Measurements from ENCODE around the gene MBNL1. TPM values are rescaled to one million over a fixed set of nuclear protein-coding genes. Genes with fewer than 3 reads are reported as not detected.
A peak's percentile ranks its signal among the peaks of the same experiment; 100 is the strongest.

MBNL1 gene
- total and polyA plus RNA-seq, 2 of the 4 experiments (the other 2 are of a cell fraction): 127 to 664 TPM

- H2BK15ac ChIP-seq (ENCODE audit: low read depth, low read length): no peak overlapping the region
- no peak overlapping the region for H2AK5ac ChIP-seq (ENCODE audit: low read depth, low read length)
- dilution Hi-C loops (cut with HindIII; ENCODE audit: low sequenced_read_pairs, unreplicated experiment) (no loop called here), intact Hi-C loops (cut with micrococcal nuclease) (no loop called here), in situ Hi-C loops (cut with MboI; ENCODE audit: low sequenced_read_pairs) (no loop called here)
- POLR2A ChIA-PET (ENCODE audit: unreplicated experiment): no interaction called here
- H2AFZ ChIP-seq (replicated peaks; ENCODE audit: low read length, poor library complexity): no peak overlapping the region
- H3K27ac ChIP-seq (ENCODE audit: insufficient read depth, low read length): no peak overlapping the region
- H2BK5ac ChIP-seq (ENCODE audit: low read depth, low read length, poor library complexity, severe bottlenecking): peak overlapping the region; percentile 2
- H3K4me3 ChIP-seq (ENCODE audit: insufficient read depth, low read depth, low read length): no peak overlapping the region
- DNase-seq (no peak), ATAC-seq (ENCODE audit: low read depth) (no peak)
- no peak overlapping the region for H2AK9ac ChIP-seq (replicated peaks; ENCODE audit: low read depth, low read length, poor library complexity)
- H3K4me2 ChIP-seq (ENCODE audit: low read depth, low read length): no peak overlapping the region
- H3K4ac ChIP-seq (ENCODE audit: low read depth, low read length): no peak overlapping the region
- no peak overlapping the region for H4K8ac ChIP-seq (ENCODE audit: low read depth in 2 of 2, low read length in 2 of 2)
- peaks cover 7% of the 10 kb centered on the region for H3K9me1 ChIP-seq (ENCODE audit: insufficient read depth, low read length)
- peaks cover 4% of the 10 kb centered on the region; the same call in 1 of the 2 replicates for H3K4me1 ChIP-seq (ENCODE audit: control insufficient read depth, insufficient read depth, low read length)
- no peak overlapping the region for H3K56ac ChIP-seq (ENCODE audit: extremely low read depth, insufficient read depth, low read length)
- H3K23ac ChIP-seq (ENCODE audit: low read depth, low read length): no peak overlapping the region
- H3K36me3 ChIP-seq (ENCODE audit: control insufficient read depth, insufficient read depth, low read length): no peaks in the 10 kb centered on the region
- H3K18ac ChIP-seq (ENCODE audit: low read depth, low read length): no peak overlapping the region
- no peaks in the 10 kb centered on the region for H3K27me3 ChIP-seq (ENCODE audit: control insufficient read depth, insufficient read depth, low read length)
- H3K9me3 ChIP-seq (ENCODE audit: control insufficient read depth, insufficient read depth, low read length): no peaks in the 10 kb centered on the region
- H2BK20ac ChIP-seq (ENCODE audit: low read depth, low read length): no peak overlapping the region
- no peak overlapping the region for H4K5ac ChIP-seq (ENCODE audit: low read depth, low read length)
- H4K20me1 ChIP-seq (ENCODE audit: insufficient read depth, low read length): peaks cover 45% of the 10 kb centered on the region
- TF ChIP-seq FOS (IDR thresholded peaks at IDR 0.05; ENCODE audit: low read depth, low read length) (no peak), NFE2L2 (IDR thresholded peaks at IDR 0.05; ENCODE audit: low read depth, low read length) (no peak), MXI1 (IDR thresholded peaks at IDR 0.05; ENCODE audit: borderline replicate concordance, low read depth, low read length) (no peak), BHLHE40 (IDR thresholded peaks at IDR 0.05; ENCODE audit: low read depth, low read length) (no peak), RCOR1 (IDR thresholded peaks at IDR 0.05; ENCODE audit: insufficient replicate concordance, low read length) (no peak), CHD1 (IDR thresholded peaks at IDR 0.05; ENCODE audit: low read depth, low read length) (no peak), MAZ (IDR thresholded peaks at IDR 0.05; ENCODE audit: borderline replicate concordance, low read depth, low read length) (no peak), MAFK (IDR thresholded peaks at IDR 0.05; ENCODE audit: low read depth, low read length) (no peak), USF2 (IDR thresholded peaks at IDR 0.05; ENCODE audit: low read depth, low read length) (no peak), RAD21 (IDR thresholded peaks at IDR 0.05; ENCODE audit: low read length) (no peak), RFX5 (IDR thresholded peaks at IDR 0.05; ENCODE audit: low read depth, low read length) (no peak)
- TF ChIP-seq, protein P1, sequence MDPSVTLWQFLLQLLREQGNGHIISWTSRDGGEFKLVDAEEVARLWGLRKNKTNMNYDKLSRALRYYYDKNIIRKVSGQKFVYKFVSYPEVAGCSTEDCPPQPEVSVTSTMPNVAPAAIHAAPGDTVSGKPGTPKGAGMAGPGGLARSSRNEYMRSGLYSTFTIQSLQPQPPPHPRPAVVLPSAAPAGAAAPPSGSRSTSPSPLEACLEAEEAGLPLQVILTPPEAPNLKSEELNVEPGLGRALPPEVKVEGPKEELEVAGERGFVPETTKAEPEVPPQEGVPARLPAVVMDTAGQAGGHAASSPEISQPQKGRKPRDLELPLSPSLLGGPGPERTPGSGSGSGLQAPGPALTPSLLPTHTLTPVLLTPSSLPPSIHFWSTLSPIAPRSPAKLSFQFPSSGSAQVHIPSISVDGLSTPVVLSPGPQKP (IDR thresholded peaks at IDR 0.05; ENCODE audit: borderline replicate concordance, low read depth, low read length): no peak
- TF ChIP-seq, protein P2, sequence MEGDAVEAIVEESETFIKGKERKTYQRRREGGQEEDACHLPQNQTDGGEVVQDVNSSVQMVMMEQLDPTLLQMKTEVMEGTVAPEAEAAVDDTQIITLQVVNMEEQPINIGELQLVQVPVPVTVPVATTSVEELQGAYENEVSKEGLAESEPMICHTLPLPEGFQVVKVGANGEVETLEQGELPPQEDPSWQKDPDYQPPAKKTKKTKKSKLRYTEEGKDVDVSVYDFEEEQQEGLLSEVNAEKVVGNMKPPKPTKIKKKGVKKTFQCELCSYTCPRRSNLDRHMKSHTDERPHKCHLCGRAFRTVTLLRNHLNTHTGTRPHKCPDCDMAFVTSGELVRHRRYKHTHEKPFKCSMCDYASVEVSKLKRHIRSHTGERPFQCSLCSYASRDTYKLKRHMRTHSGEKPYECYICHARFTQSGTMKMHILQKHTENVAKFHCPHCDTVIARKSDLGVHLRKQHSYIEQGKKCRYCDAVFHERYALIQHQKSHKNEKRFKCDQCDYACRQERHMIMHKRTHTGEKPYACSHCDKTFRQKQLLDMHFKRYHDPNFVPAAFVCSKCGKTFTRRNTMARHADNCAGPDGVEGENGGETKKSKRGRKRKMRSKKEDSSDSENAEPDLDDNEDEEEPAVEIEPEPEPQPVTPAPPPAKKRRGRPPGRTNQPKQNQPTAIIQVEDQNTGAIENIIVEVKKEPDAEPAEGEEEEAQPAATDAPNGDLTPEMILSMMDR (conservative IDR thresholded peaks at IDR 0.05; ENCODE audit: low read depth, low read length): no peak
- H3K14ac ChIP-seq (replicated peaks; ENCODE audit: low read depth, low read length): no peak overlapping the region
- H2BK120ac ChIP-seq (ENCODE audit: low read depth, low read length): no peak overlapping the region
- no peak overlapping the region for H4K91ac ChIP-seq (ENCODE audit: insufficient read depth, low read depth, low read length)
- BruUV-seq (replicated peaks): no TSS peak
- CTCF ChIA-PET: no interaction called here
- peaks cover 10 to 49% of the 10 kb centered on the region in 2 experiments for H3K79me1 ChIP-seq (ENCODE audit: low read depth in 1 of 2, low read length in 2 of 2)
- no peak overlapping the region for H3K9ac ChIP-seq (ENCODE audit: low read depth, low read length)
These were observed 95.5 kb downstream of the MBNL1 start for GRCh38 chr3:152364237-152364636.
